Endodermal cell (in vitro differentiated cells): ENCODE data around the gene KDELR3. TPM values are rescaled to one million over a fixed set of nuclear protein-coding genes. Genes with fewer than 3 reads are reported as not detected.
A peak's percentile ranks its signal among the peaks of the same experiment; 100 is the strongest.

ENCODE experiments used
- DNase-seq: peaks from one replicate; pipeline ENCODE4 v3.0.0-alpha.2; 2017
- H3K27ac ChIP-seq: 2 replicates; pipeline ENCODE4 v1.5.1; 2013; ENCODE audit warnings: mild to moderate bottlenecking, low read depth, low read length, moderate library complexity
- H3K27me3 ChIP-seq: 2 replicates; pipeline ENCODE4 v1.6.1; 2013; ENCODE audit warnings: mild to moderate bottlenecking, low read length, moderate library complexity; ENCODE audit not compliant: insufficient read depth, control insufficient read depth, poor library complexity, severe bottlenecking
- H3K36me3 ChIP-seq: 2 replicates; pipeline ENCODE4 v1.7.0; 2013; ENCODE audit warnings: mild to moderate bottlenecking, low read length, moderate library complexity; ENCODE audit not compliant: control insufficient read depth, insufficient read depth
- H3K4me1 ChIP-seq: one replicate; pipeline ENCODE4 v1.7.0; 2013; ENCODE audit warnings: low read length; ENCODE audit not compliant: control insufficient read depth, insufficient read depth
- H3K4me3 ChIP-seq: 2 replicates; pipeline ENCODE4 v1.5.1; 2013; ENCODE audit warnings: mild to moderate bottlenecking, low read length, moderate library complexity
- H3K9ac ChIP-seq: 2 replicates; pipeline ENCODE4 v1.6.1; 2013; ENCODE audit warnings: mild to moderate bottlenecking, low read length, moderate library complexity; ENCODE audit not compliant: poor library complexity, severe bottlenecking; ENCODE audit errors: extremely low read depth
- H3K9me3 ChIP-seq: 2 replicates; pipeline ENCODE4 v1.6.1; 2013; ENCODE audit warnings: mild to moderate bottlenecking, low read length, moderate library complexity; ENCODE audit not compliant: control insufficient read depth
- H3K27ac Mint-ChIP-seq: 2 replicates; pipeline ENCODE4 v1.8.0; 2020; ENCODE audit warnings: mixed read lengths
- H3K27me3 Mint-ChIP-seq: 2 replicates; pipeline ENCODE4 v1.8.0; 2021; ENCODE audit warnings: mild to moderate bottlenecking, mixed read lengths; ENCODE audit not compliant: insufficient read depth
- H3K36me3 Mint-ChIP-seq: 2 replicates; pipeline ENCODE4 v1.8.0; 2020; ENCODE audit warnings: low read depth, mixed read lengths
- H3K4me1 Mint-ChIP-seq: 2 replicates; pipeline ENCODE4 v1.8.0; 2020; ENCODE audit warnings: mixed read lengths
- H3K4me3 Mint-ChIP-seq: 2 replicates; pipeline ENCODE4 v1.8.0; 2020; ENCODE audit warnings: mild to moderate bottlenecking, moderate library complexity, mixed read lengths
- H3K9me3 Mint-ChIP-seq: 2 replicates; pipeline ENCODE4 v1.8.0; 2020; ENCODE audit warnings: mild to moderate bottlenecking, mixed read lengths
- CTCF ChIP-seq: fragments of 200-600 bp; sonication (generic); conservative IDR thresholded peaks from 2 replicates; pipeline ENCODE4 v1.5.0; 2021; ENCODE audit warnings: antibody characterized with exemption, mild to moderate bottlenecking
- WGBS, 2 experiments: methylation state at CpG; one replicate each; pipeline versions ENCODE4 v1.1.5 to v1.1.7; 2013; ENCODE audit warnings: missing lambda C conversion rate in 2 of 2, mixed read lengths in 1 of 2; ENCODE audit not compliant: insufficient coverage in 1 of 2, insufficient read length in 1 of 2; 5-methylcytosine and 5-hydroxymethylcytosine counted together
- total RNA-seq, 2 donors: library from RNA; stranded (reverse); fragmentation: NEBNext Ultra II Directional in 1 of 2; extraction: Animal tissue kit (Norgen Biotek cat#: 25700) in 1 of 2; gene quantifications; 2 replicates in 1 of 2; 3 replicates in 1 of 2; pipeline ENCODE4 v1.2.1, GENCODE V29; 2021

Gene KDELR3
- total RNA-seq, 2 donors from 2014 or later: 11.4 to 14.9 TPM

DNA sequence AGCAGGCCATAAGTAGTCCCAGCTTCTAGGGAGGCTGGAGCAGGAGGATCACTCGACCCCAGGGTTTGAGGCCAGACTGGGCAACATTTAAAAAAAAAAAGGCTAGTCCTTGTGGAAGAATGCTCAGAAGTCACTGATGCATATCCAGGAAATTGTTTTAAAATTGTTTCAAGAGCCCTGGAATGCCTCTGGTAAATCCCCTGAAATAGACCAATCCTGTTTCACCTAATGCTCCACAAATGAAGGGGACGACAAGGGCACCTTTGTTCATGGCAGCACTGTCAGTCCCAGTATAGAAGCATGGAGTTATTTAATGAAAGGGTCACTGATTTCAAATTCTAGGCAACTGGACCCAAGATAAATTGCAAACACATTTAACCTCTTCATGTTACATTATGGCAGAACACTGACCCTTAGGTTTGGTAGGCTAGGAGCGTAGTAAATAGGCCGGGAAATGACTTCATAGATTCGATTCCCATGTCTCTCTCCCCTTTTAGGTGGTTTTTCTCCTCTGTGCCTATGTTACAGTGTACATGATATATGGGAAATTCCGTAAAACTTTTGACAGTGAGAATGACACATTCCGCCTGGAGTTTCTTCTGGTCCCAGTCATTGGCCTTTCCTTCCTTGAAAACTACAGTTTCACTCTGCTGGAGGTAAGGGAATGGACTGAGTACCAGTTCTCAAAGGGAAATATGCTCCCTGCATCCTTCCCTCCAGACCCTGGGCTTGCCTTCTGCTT, 11.4 kb downstream of the KDELR3 start:
- Histone ChIP-seq H3K27ac (no peak overlapping the region), H3K4me1 (no peaks in the 10 kb centered on the region), H3K9me3 (no peaks in the 10 kb centered on the region), H3K36me3 (peaks cover 47% of the 10 kb centered on the region), H3K9ac (no peak overlapping the region), H3K4me3 (no peak overlapping the region), H3K27me3 (no peaks in the 10 kb centered on the region)
- WGBS, 2 experiments: 81 to 100% methylated on average over 2 to 7 of the region's 7 CpGs
- Mint-ChIP-seq H3K27ac (peak overlapping the region; percentile 39), H3K9me3 (no peaks in the 10 kb centered on the region), H3K4me1 (peaks cover 10% of the 10 kb centered on the region), H3K4me3 (no peak overlapping the region), H3K27me3 (no peaks in the 10 kb centered on the region), H3K36me3 (peaks cover 34% of the 10 kb centered on the region)
- TF ChIP-seq CTCF: no peak
- no peak for DNase-seq

DNA sequence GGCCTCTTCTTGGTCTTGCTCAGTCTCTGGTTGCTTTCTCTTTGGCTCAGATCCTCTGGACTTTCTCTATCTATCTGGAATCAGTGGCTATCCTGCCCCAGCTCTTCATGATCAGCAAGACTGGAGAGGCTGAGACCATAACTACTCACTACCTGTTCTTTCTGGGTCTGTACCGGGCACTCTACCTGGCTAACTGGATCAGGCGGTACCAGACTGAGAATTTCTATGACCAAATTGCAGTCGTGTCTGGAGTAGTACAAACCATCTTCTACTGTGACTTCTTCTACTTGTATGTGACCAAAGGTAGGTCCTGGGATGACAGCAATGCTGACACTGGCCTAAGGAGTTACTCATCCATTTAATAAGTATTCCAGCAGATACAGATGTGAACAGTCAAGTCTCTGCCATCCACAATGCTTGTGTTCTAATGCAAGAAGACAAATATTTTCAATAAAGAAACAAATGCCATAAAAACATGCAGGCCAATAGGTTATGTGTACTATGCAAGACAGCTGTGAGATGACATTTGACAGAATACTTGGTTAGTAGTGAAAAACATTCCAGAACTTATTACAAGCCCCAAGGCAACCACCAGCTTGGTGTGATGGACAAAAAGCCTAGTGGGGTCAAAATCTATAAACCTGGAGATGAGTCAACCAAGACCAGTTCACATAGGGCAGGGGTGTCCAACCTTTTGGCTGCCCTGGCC, 13.4 kb downstream of the KDELR3 start:
- H3K36me3 Mint-ChIP-seq: peaks cover 53% of the 10 kb centered on the region
- no peak overlapping the region for H3K4me3 Mint-ChIP-seq
- peaks cover 10% of the 10 kb centered on the region for H3K4me1 Mint-ChIP-seq
- Histone ChIP-seq H3K27me3 (no peaks in the 10 kb centered on the region), H3K27ac (no peak overlapping the region), H3K9me3 (no peaks in the 10 kb centered on the region), H3K4me1 (no peaks in the 10 kb centered on the region), H3K9ac (no peak overlapping the region), H3K4me3 (no peak overlapping the region), H3K36me3 (peaks cover 65% of the 10 kb centered on the region)
- H3K27me3 Mint-ChIP-seq: no peaks in the 10 kb centered on the region
- H3K27ac Mint-ChIP-seq: peak overlapping the region; percentile 38
- TF ChIP-seq CTCF: no peak
- 99 to 100% methylated on average over 2 to 3 of the region's 3 CpGs for WGBS, 2 experiments
- peak; percentile 47 for DNase-seq
- H3K9me3 Mint-ChIP-seq: no peaks in the 10 kb centered on the region

DNA sequence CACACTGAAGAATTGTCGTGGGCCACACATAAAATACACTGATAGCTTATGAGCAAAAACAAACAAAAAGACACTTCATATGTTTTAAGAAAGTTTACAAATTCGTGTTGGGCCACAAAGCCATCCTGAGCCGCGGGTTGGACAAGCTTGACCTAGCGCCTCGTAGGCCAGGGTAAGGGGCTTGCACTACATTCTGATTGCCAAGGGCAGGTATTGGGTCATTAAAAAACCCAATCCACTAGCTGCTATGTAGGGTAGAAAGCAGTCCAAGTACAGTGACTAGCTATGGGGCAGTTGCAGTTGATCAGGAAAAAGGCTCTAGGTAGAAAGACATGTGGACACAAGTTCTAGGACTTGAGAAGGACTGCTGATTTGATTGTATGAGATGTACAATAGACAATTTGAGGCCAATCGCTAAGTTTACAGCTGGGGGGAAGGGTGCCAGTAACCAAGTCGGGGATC, 14.0 kb downstream of the KDELR3 start:
- H3K9ac ChIP-seq: no peak overlapping the region
- peak overlapping the region; percentile 36 for H3K27ac Mint-ChIP-seq
- no peak overlapping the region for H3K4me3 Mint-ChIP-seq
- peaks cover 59% of the 10 kb centered on the region for H3K36me3 Mint-ChIP-seq
- H3K27me3 ChIP-seq: no peaks in the 10 kb centered on the region
- H3K27ac ChIP-seq: no peak overlapping the region
- 94 to 99% methylated on average over 7 to 8 of the region's 8 CpGs for WGBS, 2 experiments
- H3K36me3 ChIP-seq: peaks cover 71% of the 10 kb centered on the region
- no peaks in the 10 kb centered on the region for H3K9me3 ChIP-seq
- no peaks in the 10 kb centered on the region for H3K4me1 ChIP-seq
- DNase-seq: peak; percentile 44
- no peak for TF ChIP-seq CTCF
- H3K9me3 Mint-ChIP-seq: no peaks in the 10 kb centered on the region
- peaks cover 10% of the 10 kb centered on the region for H3K4me1 Mint-ChIP-seq
- H3K27me3 Mint-ChIP-seq: no peaks in the 10 kb centered on the region
- no peak overlapping the region for H3K4me3 ChIP-seq
